ENCODE data around the gene NTN4. TPM values are rescaled to one million over a fixed set of nuclear protein-coding genes. Genes with fewer than 3 reads are reported as not detected.

The NTN4 gene
- total RNA-seq, 1 experiment from 2014 or later, result 0.17 TPM

GRCh38 chr12:95733141-95733825 is 57.3 kb downstream of the NTN4 start:
- WGBS (ENCODE audit: extremely low coverage, insufficient read length, low lambda C conversion rate), result no CpG with 5 or more reads among the region's 3 CpGs
- Histone ChIP-seq H4K20me1 (ENCODE audit: control insufficient read depth, insufficient read depth, insufficient read length) (no peaks in the 10 kb centered on the region), H3K4me1 (ENCODE audit: insufficient read depth, low read length) (no peaks in the 10 kb centered on the region), H3K18ac (ENCODE audit: insufficient read length, low read depth, low read length) (no peak overlapping the region), H3K79me2 (ENCODE audit: insufficient read depth, low read length) (no peaks in the 10 kb centered on the region), H3K56ac (ENCODE audit: insufficient read length, low read depth, low read length) (no peak overlapping the region), H2AFZ (ENCODE audit: low read length) (no peak overlapping the region), H3K4me2 (ENCODE audit: insufficient read depth, insufficient read length, low read length) (no peak overlapping the region), H3K23ac (ENCODE audit: insufficient read length, low read depth, low read length) (no peak overlapping the region), H2BK120ac (ENCODE audit: low read depth, low read length, poor library complexity, severe bottlenecking) (no peak overlapping the region), H4K5ac (ENCODE audit: insufficient read length, low read depth, low read length) (no peak overlapping the region), H3K79me1 (ENCODE audit: insufficient read depth, low read depth, low read length, poor library complexity, severe bottlenecking) (no peaks in the 10 kb centered on the region), H3K9ac (ENCODE audit: extremely low read depth, insufficient read length, low read length) (no peak overlapping the region), H3K14ac (ENCODE audit: insufficient read depth, low read length) (no peak overlapping the region), H3K27me3 (ENCODE audit: insufficient read depth, low read length) (no peaks in the 10 kb centered on the region), H4K8ac (replicated peaks; ENCODE audit: insufficient read length, low read depth, low read length) (no peak overlapping the region), H3K4ac (ENCODE audit: low read depth, low read length) (no peak overlapping the region), H3T11ph (ENCODE audit: low read length) (no peak overlapping the region), H2BK15ac (ENCODE audit: low read depth, low read length) (no peak overlapping the region), H3K27ac (ENCODE audit: insufficient read length, low read depth, low read length) (no peak overlapping the region), H2BK20ac (ENCODE audit: low read depth, low read length, poor library complexity, severe bottlenecking) (no peak overlapping the region), H2AK5ac (ENCODE audit: insufficient read length, low read length) (no peak overlapping the region), H2BK5ac (ENCODE audit: insufficient read length, low read length) (no peak overlapping the region), H2BK12ac (ENCODE audit: insufficient read length, low read depth, low read length) (no peak overlapping the region), H3K23me2 (ENCODE audit: insufficient read length, low read depth, low read length, poor library complexity, severe bottlenecking) (no peaks in the 10 kb centered on the region), H4K91ac (ENCODE audit: insufficient read length, low read depth, low read length) (no peak overlapping the region), H3K9me3 (ENCODE audit: control insufficient read depth, low read depth, low read length) (no peaks in the 10 kb centered on the region)
- Mint-ChIP-seq H3K36me3 (ENCODE audit: insufficient read depth in 1 of 3, low read depth in 3 of 3) (no peaks in the 10 kb centered on the region), H3K4me3 (no peak overlapping the region; a peak in 1 of 5 replicates), H3K27ac (0 out of 7 replicates have a peak overlapping the region, but pooled peaks of 2 of the 3 experiments have one; percentile 11 to 30), H3K9me3 (no peaks in the 10 kb centered on the region), H3K4me1 (peaks cover 2 to 3% of the 10 kb centered on the region in 2 experiments; a peak in 3 of 4 replicates), H3K27me3 (ENCODE audit: low read depth) (no peaks in the 10 kb centered on the region)
- TF ChIP-seq CTCF (conservative IDR thresholded peaks at IDR 0.05), result no peak
- DNase-seq, result no peak
